ENCODE data around the gene FILIP1L.

The FILIP1L gene

GRCh38 chr3:100114413-100115030, at the start of gene FILIP1L:
Gene FILIP1L, minus strand, starts transcription at chr3:100114501.
- Histone ChIP-seq H3K27ac (ENCODE audit: low read depth, low read length) (no peak within 1 kb of the TSS), H3K36me3 (ENCODE audit: control insufficient read depth, insufficient read depth, low read length) (no peaks in the 10 kb centered on the region)

GRCh38 chr3:100163787-100164186, 49.5 kb upstream of the FILIP1L start:
- no peaks in the 10 kb centered on the region for H3K9me3 ChIP-seq (ENCODE audit: control insufficient read depth, insufficient read depth, low read length)
- no peaks in the 10 kb centered on the region for H3K4me1 ChIP-seq (ENCODE audit: control insufficient read depth, insufficient read depth, low read length)
- H3K4me3 ChIP-seq (ENCODE audit: low read depth, low read length) = no peak overlapping the region
- H3K27ac ChIP-seq (ENCODE audit: low read depth, low read length) = no peak overlapping the region
- no peak overlapping the region for H3K9ac ChIP-seq (ENCODE audit: low read depth, low read length)
- H3K36me3 ChIP-seq (ENCODE audit: control insufficient read depth, insufficient read depth, low read length) = no peaks in the 10 kb centered on the region
- no peaks in the 10 kb centered on the region for H3K27me3 ChIP-seq (ENCODE audit: control insufficient read depth, insufficient read depth, low read length)

More at GRCh38 chr3:100114413-100115030, at the start of gene FILIP1L:
- H3K27me3 ChIP-seq (ENCODE audit: control insufficient read depth, insufficient read depth, low read length) = no peaks in the 10 kb centered on the region
- H3K9me3 ChIP-seq (ENCODE audit: control insufficient read depth, insufficient read depth, low read length) = no peaks in the 10 kb centered on the region
- no peaks in the 10 kb centered on the region for H3K4me1 ChIP-seq (ENCODE audit: control insufficient read depth, insufficient read depth, low read length)
- no peak within 1 kb of the TSS for H3K4me3 ChIP-seq (ENCODE audit: low read depth, low read length)
- H3K9ac ChIP-seq (ENCODE audit: low read depth, low read length) = no peak within 1 kb of the TSS

- H3K27ac ChIP-seq (ENCODE audit: low read depth, low read length) = no peak overlapping the region
- no peak overlapping the region for H3K9ac ChIP-seq (ENCODE audit: low read depth, low read length)
- H3K4me1 ChIP-seq (ENCODE audit: control insufficient read depth, insufficient read depth, low read length) = no peaks in the 10 kb centered on the region
- H3K4me3 ChIP-seq (ENCODE audit: low read depth, low read length) = no peak overlapping the region
- H3K9me3 ChIP-seq (ENCODE audit: control insufficient read depth, insufficient read depth, low read length) = peaks cover 5% of the 10 kb centered on the region; the same call in 1 of the 2 replicates
- no peaks in the 10 kb centered on the region for H3K27me3 ChIP-seq (ENCODE audit: control insufficient read depth, insufficient read depth, low read length)
- H3K36me3 ChIP-seq (ENCODE audit: control insufficient read depth, insufficient read depth, low read length) = no peaks in the 10 kb centered on the region
These were observed 46.2 kb upstream of the FILIP1L start for GRCh38 chr3:100160521-100160920.

- no peak overlapping the region for H3K27ac ChIP-seq (ENCODE audit: low read depth, low read length)
- H3K9me3 ChIP-seq (ENCODE audit: control insufficient read depth, insufficient read depth, low read length) = peaks cover 9% of the 10 kb centered on the region; the same call in 1 of the 2 replicates
These were observed 45.2 kb upstream of the FILIP1L start for GRCh38 chr3:100159331-100160153.

GRCh38 chr3:100158918-100159330, 44.6 kb upstream of the FILIP1L start:
- H3K4me3 ChIP-seq (ENCODE audit: low read depth, low read length) = no peak overlapping the region
- H3K9me3 ChIP-seq (ENCODE audit: control insufficient read depth, insufficient read depth, low read length) = peaks cover 9% of the 10 kb centered on the region; the same call in 1 of the 2 replicates
- H3K4me1 ChIP-seq (ENCODE audit: control insufficient read depth, insufficient read depth, low read length) = no peaks in the 10 kb centered on the region
- H3K27me3 ChIP-seq (ENCODE audit: control insufficient read depth, insufficient read depth, low read length) = no peaks in the 10 kb centered on the region
- H3K9ac ChIP-seq (ENCODE audit: low read depth, low read length) = no peak overlapping the region
- H3K27ac ChIP-seq (ENCODE audit: low read depth, low read length) = no peak overlapping the region
- no peaks in the 10 kb centered on the region for H3K36me3 ChIP-seq (ENCODE audit: control insufficient read depth, insufficient read depth, low read length)

More at GRCh38 chr3:100159331-100160153, 45.2 kb upstream of the FILIP1L start:
- H3K27me3 ChIP-seq (ENCODE audit: control insufficient read depth, insufficient read depth, low read length) = no peaks in the 10 kb centered on the region
- H3K4me3 ChIP-seq (ENCODE audit: low read depth, low read length) = no peak overlapping the region
- no peaks in the 10 kb centered on the region for H3K4me1 ChIP-seq (ENCODE audit: control insufficient read depth, insufficient read depth, low read length)
- no peak overlapping the region for H3K9ac ChIP-seq (ENCODE audit: low read depth, low read length)
- no peaks in the 10 kb centered on the region for H3K36me3 ChIP-seq (ENCODE audit: control insufficient read depth, insufficient read depth, low read length)

GRCh38 chr3:100157685-100158084, 43.4 kb upstream of the FILIP1L start:
- Histone ChIP-seq H3K9me3 (ENCODE audit: control insufficient read depth, insufficient read depth, low read length) (peaks cover 9% of the 10 kb centered on the region; the same call in 1 of the 2 replicates), H3K27ac (ENCODE audit: low read depth, low read length) (no peak overlapping the region), H3K9ac (ENCODE audit: low read depth, low read length) (no peak overlapping the region), H3K4me1 (ENCODE audit: control insufficient read depth, insufficient read depth, low read length) (no peaks in the 10 kb centered on the region), H3K27me3 (ENCODE audit: control insufficient read depth, insufficient read depth, low read length) (no peaks in the 10 kb centered on the region), H3K36me3 (ENCODE audit: control insufficient read depth, insufficient read depth, low read length) (no peaks in the 10 kb centered on the region), H3K4me3 (ENCODE audit: low read depth, low read length) (no peak overlapping the region)

- Histone ChIP-seq H3K36me3 (ENCODE audit: control insufficient read depth, insufficient read depth, low read length) (no peaks in the 10 kb centered on the region), H3K9ac (ENCODE audit: low read depth, low read length) (no peak overlapping the region), H3K4me3 (ENCODE audit: low read depth, low read length) (no peak overlapping the region), H3K27ac (ENCODE audit: low read depth, low read length) (no peak overlapping the region), H3K4me1 (ENCODE audit: control insufficient read depth, insufficient read depth, low read length) (no peaks in the 10 kb centered on the region), H3K27me3 (ENCODE audit: control insufficient read depth, insufficient read depth, low read length) (no peaks in the 10 kb centered on the region), H3K9me3 (ENCODE audit: control insufficient read depth, insufficient read depth, low read length) (peaks cover 9% of the 10 kb centered on the region; the same call in 1 of the 2 replicates)
These were observed 41.3 kb upstream of the FILIP1L start for GRCh38 chr3:100155590-100155989.

- Histone ChIP-seq H3K9ac (ENCODE audit: low read depth, low read length) (no peak overlapping the region), H3K27ac (ENCODE audit: low read depth, low read length) (no peak overlapping the region), H3K36me3 (ENCODE audit: control insufficient read depth, insufficient read depth, low read length) (no peaks in the 10 kb centered on the region), H3K4me3 (ENCODE audit: low read depth, low read length) (no peak overlapping the region), H3K4me1 (ENCODE audit: control insufficient read depth, insufficient read depth, low read length) (no peaks in the 10 kb centered on the region), H3K9me3 (ENCODE audit: control insufficient read depth, insufficient read depth, low read length) (peaks cover 9% of the 10 kb centered on the region; the same call in 1 of the 2 replicates), H3K27me3 (ENCODE audit: control insufficient read depth, insufficient read depth, low read length) (no peaks in the 10 kb centered on the region)
These were observed 40.8 kb upstream of the FILIP1L start for GRCh38 chr3:100155128-100155527.

GRCh38 chr3:100154171-100154570, 39.9 kb upstream of the FILIP1L start:
- H3K9ac ChIP-seq (ENCODE audit: low read depth, low read length) = no peak overlapping the region
- H3K27me3 ChIP-seq (ENCODE audit: control insufficient read depth, insufficient read depth, low read length) = no peaks in the 10 kb centered on the region
- H3K36me3 ChIP-seq (ENCODE audit: control insufficient read depth, insufficient read depth, low read length) = no peaks in the 10 kb centered on the region
- no peak overlapping the region for H3K4me3 ChIP-seq (ENCODE audit: low read depth, low read length)
- no peak overlapping the region for H3K27ac ChIP-seq (ENCODE audit: low read depth, low read length)
- no peaks in the 10 kb centered on the region for H3K4me1 ChIP-seq (ENCODE audit: control insufficient read depth, insufficient read depth, low read length)
- peaks cover 9% of the 10 kb centered on the region; the same call in 1 of the 2 replicates for H3K9me3 ChIP-seq (ENCODE audit: control insufficient read depth, insufficient read depth, low read length)

- Histone ChIP-seq H3K27ac (ENCODE audit: low read depth, low read length) (no peak overlapping the region), H3K36me3 (ENCODE audit: control insufficient read depth, insufficient read depth, low read length) (no peaks in the 10 kb centered on the region), H3K9ac (ENCODE audit: low read depth, low read length) (no peak overlapping the region), H3K27me3 (ENCODE audit: control insufficient read depth, insufficient read depth, low read length) (no peaks in the 10 kb centered on the region), H3K4me3 (ENCODE audit: low read depth, low read length) (no peak overlapping the region), H3K4me1 (ENCODE audit: control insufficient read depth, insufficient read depth, low read length) (no peaks in the 10 kb centered on the region), H3K9me3 (ENCODE audit: control insufficient read depth, insufficient read depth, low read length) (peaks cover 9% of the 10 kb centered on the region; the same call in 1 of the 2 replicates)
These were observed 36.9 kb upstream of the FILIP1L start for GRCh38 chr3:100151024-100151707.

All from HUES48 (cell line).